Uterus (tissue), 2 donors: ENCODE results near the gene AHNAK.

Source experiments
- CTCF ChIP-seq, 4 experiments: fragments of 200-600 bp in 2 of 4; fragments of 450-650 bp in 2 of 4; sonication (generic) in 2 of 4; IDR thresholded peaks; one replicate each; pipeline ENCODE4 v1.5.1; 2016 to 2019; ENCODE audit warnings: antibody characterized with exemption in 4 of 4, mild to moderate bottlenecking in 2 of 4, moderate library complexity in 1 of 4
- POLR2A ChIP-seq, 2 donors: fragments of 450-650 bp; IDR thresholded peaks; one replicate each; pipeline ENCODE4 v1.6.1; 2016; ENCODE audit warnings: antibody characterized with exemption in 2 of 2, mild to moderate bottlenecking in 1 of 2, moderate library complexity in 1 of 2

DNA sequence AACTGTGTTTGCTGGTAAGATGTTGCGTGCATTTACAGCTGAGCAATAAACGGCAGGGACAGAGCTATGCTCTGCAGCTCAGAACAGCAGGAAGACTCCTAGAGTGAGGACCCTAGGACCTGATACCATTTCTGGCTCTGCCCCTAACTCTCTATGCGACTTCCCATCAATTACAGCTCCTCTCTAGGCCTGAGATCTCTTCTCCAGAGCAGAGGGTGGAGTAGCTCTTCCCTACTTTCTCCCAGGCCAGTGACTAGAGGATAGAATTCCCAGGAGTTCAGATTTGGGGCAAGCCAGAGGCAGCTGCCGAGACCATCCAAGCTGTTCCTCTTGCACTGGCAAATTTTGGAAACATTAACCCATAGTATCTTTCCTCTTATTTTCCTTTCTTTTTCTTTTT, 140.6 kb downstream of the AHNAK start:
- TF ChIP-seq CTCF (IDR thresholded peaks at IDR 0.05) (no peak), POLR2A (IDR thresholded peaks at IDR 0.05) (no peak)
